Stimulated activated CD8-positive, alpha-beta memory T cell treated with anti-CD3 and anti-CD28 coated beads, Interleukin-4, amount 100 ng/mL, for 4 hours (primary cell): Measurements from ENCODE around the gene VPS37C.

ENCODE experiments used
- DNase-seq, 2 donors: peaks; one replicate each; pipeline ENCODE4 v3.0.0-alpha.2; 2020; ENCODE audit warnings: low read depth in 2 of 2, low spot score in 1 of 2

Gene VPS37C

GRCh38 chr11:61133956-61134662 is 27.1 kb downstream of the VPS37C start:
- DNase-seq = no peak

DNA sequence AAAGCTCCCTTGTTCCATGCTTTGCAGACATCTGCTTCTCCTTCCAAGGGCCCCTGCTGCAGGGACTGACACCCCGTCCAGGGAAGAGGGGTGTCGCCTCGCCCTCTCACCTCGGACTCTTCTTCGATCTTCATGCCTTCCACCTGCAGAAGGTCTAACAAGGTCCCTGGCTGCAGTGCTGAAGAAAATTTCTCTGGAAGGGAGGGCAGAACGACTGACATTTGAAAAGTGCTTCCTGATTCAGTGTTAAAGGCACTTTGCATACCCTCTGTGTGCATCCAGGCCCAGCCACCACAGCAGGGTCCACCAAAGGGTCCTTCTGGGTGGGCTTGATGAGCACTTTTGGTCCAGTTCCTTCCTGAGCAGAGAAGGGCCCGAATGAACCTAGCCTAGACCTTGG is 28.1 kb downstream of the VPS37C start:
- no peak for DNase-seq

- no peak for DNase-seq
These were observed 28.6 kb downstream of the VPS37C start for GRCh38 chr11:61132646-61133045.

DNA sequence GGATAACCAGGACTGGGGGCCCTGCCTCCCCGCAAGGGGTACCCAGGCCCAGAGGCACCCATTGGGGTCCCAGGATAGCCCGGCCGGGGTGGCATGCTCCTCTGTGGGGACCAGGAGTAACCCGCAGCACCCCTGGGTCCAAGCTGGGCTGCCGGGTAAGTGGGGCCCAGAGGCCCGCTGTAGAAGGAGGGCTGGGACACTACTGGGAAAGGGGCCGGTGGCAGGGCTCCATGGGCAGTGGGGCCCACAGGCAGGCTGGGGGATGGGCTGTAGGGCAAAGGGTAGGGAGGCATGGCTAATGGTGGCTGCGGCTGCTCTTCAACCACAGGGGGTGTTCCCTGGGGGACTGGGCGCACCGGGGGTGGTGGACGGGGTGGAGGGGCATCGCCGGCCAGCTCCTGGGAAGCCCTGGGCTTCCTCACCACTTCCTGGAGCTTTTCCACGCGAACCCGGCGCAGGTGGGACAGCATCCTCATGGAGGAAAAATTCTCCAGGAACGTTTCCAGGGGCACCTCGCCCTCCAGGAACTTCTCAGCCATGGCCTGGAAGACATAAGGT is 29.1 kb downstream of the VPS37C start:
- DNase-seq = no peak

- DNase-seq = no peak
These were observed 29.6 kb downstream of the VPS37C start for GRCh38 chr11:61131586-61131985.

GRCh38 chr11:61131186-61131585 is 30.0 kb downstream of the VPS37C start:
- no peak for DNase-seq

DNA sequence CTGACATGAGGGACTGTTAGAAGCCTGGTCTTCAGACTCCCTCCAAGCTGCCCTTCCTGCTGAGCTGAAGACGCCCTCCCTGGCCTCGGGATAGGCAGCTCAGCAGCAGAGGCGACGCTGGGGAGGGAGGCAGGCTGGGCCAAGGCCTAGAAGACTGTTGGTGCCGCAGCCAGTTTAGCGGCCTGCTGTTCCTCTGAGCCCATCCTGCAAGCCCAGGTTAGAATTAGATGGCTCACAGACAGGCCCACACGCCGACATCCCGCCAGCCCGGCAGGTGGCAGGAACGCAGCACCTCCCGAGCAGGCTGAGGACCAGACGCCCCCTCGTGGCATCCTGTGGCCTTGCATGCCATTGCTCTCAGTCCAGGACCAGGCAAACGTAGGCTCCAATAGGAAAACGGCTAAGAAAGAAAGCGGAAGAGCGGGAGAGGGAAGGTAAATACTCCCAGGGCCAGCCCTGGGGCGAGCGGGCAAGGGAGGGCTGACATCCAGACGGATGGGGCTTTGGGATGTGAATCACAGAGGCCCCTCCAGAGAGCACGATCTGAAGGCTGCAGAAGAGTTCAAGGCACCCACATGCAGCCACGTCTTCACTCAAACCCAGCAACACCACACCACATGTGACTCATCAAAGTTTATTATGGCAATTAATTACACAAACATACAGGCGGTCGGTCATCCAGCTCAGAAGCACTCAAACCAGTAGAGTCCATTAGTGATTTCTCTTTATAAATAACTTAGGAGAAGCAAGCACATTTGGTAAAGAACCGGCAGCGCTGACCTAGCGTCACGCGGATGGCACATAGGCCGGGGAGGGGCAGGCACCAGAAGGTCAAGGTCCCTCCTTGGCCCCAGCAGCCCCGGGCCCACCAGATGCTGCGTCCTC is 31.3 kb downstream of the VPS37C start:
- peak; percentile 74 to 84 for DNase-seq

DNA sequence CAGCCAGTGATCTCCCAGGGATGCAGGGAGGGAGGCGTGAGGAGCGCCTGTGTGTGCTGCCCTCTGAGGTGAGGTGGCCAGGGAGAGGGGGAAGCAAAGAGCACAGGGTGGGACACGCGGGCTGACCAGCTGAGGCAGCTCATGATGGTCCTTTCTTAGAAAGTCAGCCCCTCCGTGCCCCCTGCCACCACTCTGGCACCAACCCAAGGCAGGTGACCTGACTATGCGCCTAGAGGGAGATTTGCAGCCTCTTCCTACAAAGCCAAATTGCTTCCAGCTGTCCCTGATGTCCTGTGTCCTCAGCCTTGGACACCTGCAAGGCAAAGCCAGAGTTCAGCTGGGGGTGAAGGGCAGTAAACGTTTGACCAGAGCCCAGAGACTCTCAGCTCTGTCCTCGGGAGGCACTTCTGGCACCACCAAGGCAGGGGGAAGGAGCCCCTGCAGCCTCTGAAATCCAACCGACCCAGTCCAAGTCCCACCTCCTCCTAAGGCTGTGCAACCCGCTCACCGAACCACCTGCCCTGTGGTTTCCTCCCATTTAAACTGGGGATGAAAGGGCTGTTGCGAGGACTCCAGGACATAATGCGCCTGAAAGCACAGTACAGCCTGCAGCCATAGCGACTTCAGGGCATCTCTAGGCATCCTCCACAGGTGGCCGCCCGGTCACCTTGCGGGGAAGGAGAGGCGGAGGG is 32.1 kb downstream of the VPS37C start:
- no peak for DNase-seq

DNA sequence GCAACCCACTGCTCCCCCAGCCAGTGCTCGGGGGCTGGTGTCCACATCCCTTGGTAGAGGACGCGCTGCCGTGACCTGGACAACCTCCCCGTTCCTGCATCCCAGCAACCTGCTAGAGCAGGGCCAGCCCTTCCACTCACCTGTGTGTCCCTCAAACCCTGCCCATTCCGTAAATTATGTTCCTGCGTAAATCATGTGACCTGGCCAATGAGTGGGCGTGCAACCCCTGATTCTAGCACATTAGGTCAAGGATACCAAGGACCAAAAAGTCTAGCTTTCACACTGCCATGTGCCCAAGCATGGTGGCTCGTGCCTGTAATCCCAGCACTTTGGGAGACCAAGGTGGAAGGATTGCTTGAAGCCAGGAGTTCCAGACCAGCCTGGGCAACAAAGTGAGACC is 33.2 kb downstream of the VPS37C start:
- DNase-seq = no peak

GRCh38 chr11:61126256-61126655 is 35.0 kb downstream of the VPS37C start:
- no peak for DNase-seq

- DNase-seq = no peak
These were observed 35.9 kb downstream of the VPS37C start for GRCh38 chr11:61125310-61125684.

- DNase-seq = no peak
These were observed 36.5 kb downstream of the VPS37C start for GRCh38 chr11:61124574-61125309.

- DNase-seq = no peak
These were observed 37.3 kb downstream of the VPS37C start for GRCh38 chr11:61123775-61124571.

DNA sequence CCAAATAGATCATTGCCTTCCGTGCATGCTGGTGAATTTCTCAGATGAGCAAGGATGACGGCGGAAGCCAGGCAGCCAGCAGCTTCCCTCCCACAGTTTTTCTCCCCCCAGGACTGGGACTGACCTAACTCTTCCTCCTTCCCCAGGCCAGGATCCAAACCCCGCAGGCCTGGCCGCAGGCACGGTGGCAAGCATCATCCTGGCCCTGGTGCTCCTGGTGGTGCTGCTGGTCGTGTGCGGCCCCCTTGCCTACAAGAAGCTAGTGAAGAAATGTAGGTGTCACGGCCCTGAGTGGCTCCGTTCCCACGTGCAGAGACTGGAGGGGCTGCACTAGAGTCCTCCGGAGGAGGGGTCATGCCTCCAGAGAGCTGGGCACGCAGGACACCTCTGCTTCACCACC is 38.5 kb downstream of the VPS37C start:
- no peak for DNase-seq

- DNase-seq = no peak
These were observed 39.3 kb downstream of the VPS37C start for GRCh38 chr11:61121917-61122316.

- no peak for DNase-seq
These were observed 39.9 kb downstream of the VPS37C start for GRCh38 chr11:61121192-61121831.

GRCh38 chr11:61120706-61121191 is 40.5 kb downstream of the VPS37C start:
- DNase-seq = no peak

DNA sequence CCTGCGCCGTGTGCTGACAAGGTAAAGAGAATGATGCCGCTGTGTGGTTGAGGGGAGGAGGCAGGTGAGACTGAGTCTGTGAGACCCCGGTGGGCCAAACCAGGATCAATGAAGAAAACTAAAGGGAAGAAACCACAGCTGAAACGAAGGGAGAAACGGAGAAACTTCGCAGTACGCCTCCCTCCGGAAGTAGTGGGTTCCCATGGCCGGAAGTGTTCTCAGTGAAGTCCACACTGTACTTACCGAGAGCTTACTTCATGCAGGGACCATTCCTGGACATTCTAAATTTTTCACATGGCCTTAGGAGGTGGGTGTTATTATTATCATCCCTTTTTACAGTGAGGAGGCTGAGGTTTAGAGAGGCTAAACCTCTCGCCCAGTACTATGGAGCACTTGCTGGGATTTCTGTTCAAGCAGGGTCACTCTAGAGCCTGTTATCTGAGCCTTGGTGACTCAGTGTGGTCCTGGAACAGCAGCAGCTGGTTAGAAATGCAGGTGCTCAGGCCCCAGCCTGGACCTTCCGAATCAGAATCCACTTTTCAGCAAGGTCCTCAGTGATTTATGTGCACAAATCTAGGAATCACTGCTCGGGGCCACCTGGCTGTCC is 41.0 kb downstream of the VPS37C start:
- no peak for DNase-seq

GRCh38 chr11:61119571-61119970 is 41.7 kb downstream of the VPS37C start:
- no peak for DNase-seq
